B cell (primary cell): ENCODE results near the gene EIF4G1. TPM values are rescaled to one million over a fixed set of nuclear protein-coding genes. Genes with fewer than 3 reads are reported as not detected.

Experiments used
- ATAC-seq: fragments of 200-7000 bp; cut with Tn5 transposase; one replicate; pipeline ENCODE4 v1.10.0; 2021; ENCODE audit warnings: low read depth, mild to moderate bottlenecking, moderate number of reproducible peaks, moderate library complexity
- CTCF ChIA-PET: fragments of 350-600 bp; sonication (Branson Sonifier 250); formaldehyde crosslinking; loops from one replicate; lab custom pipeline; 2021; ENCODE audit warnings: antibody characterized with exemption, inconsistent platforms; lab: Charles Lee
- POLR2A ChIA-PET: fragments of 350-600 bp; sonication (Branson Sonifier 250); formaldehyde crosslinking; loops from one replicate; lab custom pipeline; 2021; ENCODE audit warnings: antibody characterized with exemption; lab: Charles Lee
- DNase-seq: peaks from one replicate; pipeline ENCODE4 v3.0.0; 2013
- H2AFZ ChIP-seq: 2 replicates; pipeline ENCODE4 v1.6.1; 2012; ENCODE audit warnings: mild to moderate bottlenecking, low read depth, low read length; ENCODE audit not compliant: insufficient read depth, poor library complexity, severe bottlenecking
- H3K27ac ChIP-seq, 2 donors: 1 replicate in 1 of 2; 2 replicates in 1 of 2; pipeline ENCODE4 v1.5.1; 2012 to 2013; ENCODE audit warnings: low read length in 2 of 2, mild to moderate bottlenecking in 2 of 2, moderate library complexity in 1 of 2
- H3K27me3 ChIP-seq, 4 experiments: fragments of 200-600 bp in 1 of 4; sonication (generic) in 1 of 4; replicated peaks in 1 of 4; 1 replicate in 2 of 4; 2 replicates in 2 of 4; pipeline versions ENCODE4 v1.6.1 to v1.7.0; 2013 to 2016; ENCODE audit warnings: low read length in 3 of 4, mild to moderate bottlenecking in 2 of 4, mixed read lengths in 1 of 4, moderate library complexity in 1 of 4; ENCODE audit not compliant: insufficient read depth in 4 of 4, control insufficient read depth in 3 of 4; ENCODE audit errors: control extremely low read depth in 1 of 4
- H3K36me3 ChIP-seq, 2 experiments: replicated peaks in 1 of 2; 1 replicate in 1 of 2; 2 replicates in 1 of 2; pipeline versions ENCODE4 v1.6.1 to v1.7.1; 2013; ENCODE audit warnings: low read length in 1 of 2; ENCODE audit not compliant: insufficient read depth in 2 of 2, control insufficient read depth in 1 of 2; ENCODE audit errors: control extremely low read depth in 1 of 2, extremely low read depth in 1 of 2
- H3K4me1 ChIP-seq, 2 donors: fragments of 200-600 bp in 1 of 2; sonication (generic) in 1 of 2; 1 replicate in 1 of 2; 2 replicates in 1 of 2; pipeline versions ENCODE4 v1.5.1 to v1.6.1; 2013 to 2017; ENCODE audit warnings: low read length in 2 of 2; ENCODE audit not compliant: control insufficient read depth in 2 of 2, insufficient read depth in 2 of 2
- H3K4me2 ChIP-seq: replicated peaks from 2 replicates; pipeline ENCODE3; 2012; ENCODE audit warnings: mild to moderate bottlenecking, low read depth, low read length; ENCODE audit not compliant: poor library complexity, severe bottlenecking
- H3K4me3 ChIP-seq, 5 experiments: fragments of 200-600 bp in 1 of 5; sonication (generic) in 1 of 5; 1 replicate in 3 of 5; 2 replicates in 2 of 5; pipeline versions ENCODE4 v1.5.1 to v1.7.0; 2011 to 2016; ENCODE audit warnings: low read length in 4 of 5, mild to moderate bottlenecking in 4 of 5, low read depth in 2 of 5, control low read depth in 1 of 5, moderate library complexity in 1 of 5; ENCODE audit not compliant: insufficient read depth in 1 of 5; ENCODE audit errors: control extremely low read depth in 1 of 5, extremely low read depth in 1 of 5
- H3K79me2 ChIP-seq: fragments of 200-600 bp; sonication (generic); one replicate; pipeline ENCODE4 v1.6.0; 2016; ENCODE audit warnings: low read length; ENCODE audit not compliant: control insufficient read depth, insufficient read depth
- H3K9ac ChIP-seq: fragments of 200-600 bp; sonication (generic); 2 replicates; pipeline ENCODE4 v1.6.1; 2017; ENCODE audit warnings: mild to moderate bottlenecking, low read length, moderate library complexity
- H3K9me3 ChIP-seq, 3 donors: one replicate each; pipeline versions ENCODE4 v1.6.1 to v1.7.1; 2013; ENCODE audit warnings: low read length in 2 of 3; ENCODE audit not compliant: control insufficient read depth in 2 of 3, insufficient read depth in 1 of 3; ENCODE audit errors: control extremely low read depth in 1 of 3
- H4K20me1 ChIP-seq: 2 replicates; pipeline ENCODE4 v1.6.0; 2012; ENCODE audit warnings: mild to moderate bottlenecking, low read length; ENCODE audit not compliant: insufficient read depth, control insufficient read depth, poor library complexity, severe bottlenecking
- H3K27ac Mint-ChIP-seq: one replicate; pipeline ENCODE4 v1.8.0; 2021; ENCODE audit warnings: mixed read lengths
- H3K27me3 Mint-ChIP-seq: one replicate; pipeline ENCODE4 v1.8.0; 2021; ENCODE audit warnings: mixed read lengths
- H3K4me1 Mint-ChIP-seq: one replicate; pipeline ENCODE4 v1.8.0; 2021; ENCODE audit warnings: mixed read lengths
- H3K4me3 Mint-ChIP-seq: one replicate; pipeline ENCODE4 v1.8.0; 2021; ENCODE audit warnings: mixed read lengths
- H3K9me3 Mint-ChIP-seq: one replicate; pipeline ENCODE4 v1.8.0; 2022; ENCODE audit warnings: mixed read lengths; ENCODE audit not compliant: insufficient read depth
- CTCF ChIP-seq: fragments of 200-600 bp; IDR thresholded peaks from one replicate; pipeline ENCODE4 v1.8.0; 2022; ENCODE audit warnings: antibody characterized with exemption, mild to moderate bottlenecking
- EZH2 ChIP-seq: IDR thresholded peaks from 2 replicates; pipeline ENCODE4 v1.6.1; 2012; ENCODE audit warnings: borderline replicate concordance, low read depth, mild to moderate bottlenecking, moderate library complexity, low read length; ENCODE audit not compliant: insufficient read depth, poor library complexity, severe bottlenecking
- WGBS: methylation state at CpG from one replicate; pipeline ENCODE4 v1.1.5; 2013; ENCODE audit warnings: missing lambda C conversion rate; ENCODE audit not compliant: insufficient coverage; 5-methylcytosine and 5-hydroxymethylcytosine counted together
- intact Hi-C: fragments of 100-400 bp; cut with micrococcal nuclease; formaldehyde crosslinking; loops from one replicate; pipeline ENCODE4 v1.10.0; 2022
- polyA plus RNA-seq: library from polyadenylated mRNA; depleted of rRNA; stranded (reverse); fragments of >200 nt; gene quantifications from 2 replicates; pipeline ENCODE4 v1.2.3, GENCODE V29; 2012
- total RNA-seq, 2 donors: library from RNA; stranded (reverse); fragments of 120-200 nt in 1 of 2; gene quantifications; 1 replicate in 1 of 2; 2 replicates in 1 of 2; pipeline versions ENCODE4 v1.2.3 to v1.2.4, GENCODE V29; 2013 to 2022

The EIF4G1 gene
- total and polyA plus RNA-seq, 2 donors (not counting 1 experiment from before 2014, with no cell fraction given) = 65.8 to 160 TPM

GRCh38 chr3:184335291-184335660, 20.9 kb downstream of the EIF4G1 start:
- no peaks in the 10 kb centered on the region for H3K27me3 Mint-ChIP-seq
- peaks cover 19% of the 10 kb centered on the region for H3K79me2 ChIP-seq
- H3K27me3 ChIP-seq = peaks cover 0 to 3% (median 0%) of the 10 kb centered on the region in 4 experiments
- H3K4me1 Mint-ChIP-seq = peaks cover 30% of the 10 kb centered on the region
- intact Hi-C loops = loop anchor here (1.0 to 2.0 kb wide), 4 partner anchors 21 to 86 kb away; partner anchors contain the start of genes EEF1AKMT4, EIF4G1 and PSMD2
- peaks cover 1 to 41% of the 10 kb centered on the region in 2 experiments for H3K36me3 ChIP-seq
- H2AFZ ChIP-seq = peak overlapping the region; percentile 85
- H4K20me1 ChIP-seq = no peaks in the 10 kb centered on the region
- 54% methylated on average over 2 of the region's 4 CpGs for WGBS
- ChIA-PET POLR2A (interaction anchor here (0.6 kb wide), 1 partner anchor 26 kb away, joined by 5 read pairs; the partner anchor contains the start of genes CLCN2 and POLR2H), CTCF (no interaction called here)
- no peaks in the 10 kb centered on the region for H3K9me3 ChIP-seq
- peak overlapping the region in 4 of 5 experiments; percentile 68 to 83 (median 76) for H3K4me3 ChIP-seq
- H3K4me1 ChIP-seq = peaks cover 14 to 25% of the 10 kb centered on the region in 2 donors
- peak overlapping the region; percentile 94 for H3K4me3 Mint-ChIP-seq
- H3K9ac ChIP-seq = peak overlapping the region; percentile 86
- peak overlapping the region; percentile 93 for H3K27ac ChIP-seq
- DNase-seq = no peak
- no peak for ATAC-seq
- H3K9me3 Mint-ChIP-seq = no peaks in the 10 kb centered on the region
- TF ChIP-seq EZH2 (no peak), CTCF (no peak)
- peak overlapping the region; percentile 82 for H3K4me2 ChIP-seq
- H3K27ac Mint-ChIP-seq = peak overlapping the region; percentile 90
